ENCODE data around the gene KHDC1.
"Not testable (repeated sequence)": the region's sequence is repeated elsewhere in the genome, so short reads cannot be mapped to it uniquely, and the experiment has no call there.

KHDC1 gene

GRCh38 chr6:73258721-73259120 lies 4.3 kb downstream of the KHDC1 start:
- H3K27me3 ChIP-seq (ENCODE audit: low read depth, low read length), result no peaks in the 10 kb centered on the region
- H3K79me2 ChIP-seq (ENCODE audit: low read length), result peaks cover 9% of the 10 kb centered on the region
- H3K4me3 ChIP-seq (ENCODE audit: low read length), result no peak overlapping the region
- TF ChIP-seq EZH2phosphoT487 (IDR thresholded peaks at IDR 0.05; ENCODE audit: low read depth) (no peak), CTCF (IDR thresholded peaks at IDR 0.05; ENCODE audit: low read depth, low read length) (no peak)
- H3K9ac ChIP-seq (ENCODE audit: low read length), result no peak overlapping the region
- peaks cover 9% of the 10 kb centered on the region for H3K4me1 ChIP-seq (ENCODE audit: low read length)
- H2AFZ ChIP-seq (ENCODE audit: low read depth, low read length), result no peak overlapping the region
- H3K4me2 ChIP-seq (ENCODE audit: low read length), result no peak overlapping the region
- H3K36me3 ChIP-seq (replicated peaks; ENCODE audit: low read depth, low read length), result no peaks in the 10 kb centered on the region
- no peak overlapping the region for H3K27ac ChIP-seq (ENCODE audit: low read length)
- no peaks in the 10 kb centered on the region for H3K9me3 ChIP-seq (ENCODE audit: insufficient read depth, low read length)
- H4K20me1 ChIP-seq (ENCODE audit: insufficient read depth, low read length), result no peaks in the 10 kb centered on the region

GRCh38 chr6:73254323-73254722 lies 8.7 kb downstream of the KHDC1 start:
- not testable (repeated sequence) for H3K79me2 ChIP-seq (ENCODE audit: low read length); H3K27ac ChIP-seq (ENCODE audit: low read length); H3K9ac ChIP-seq (ENCODE audit: low read length); H3K4me2 ChIP-seq (ENCODE audit: low read length); H3K4me3 ChIP-seq (ENCODE audit: low read length); H3K36me3 ChIP-seq (replicated peaks; ENCODE audit: low read depth, low read length); H4K20me1 ChIP-seq (ENCODE audit: insufficient read depth, low read length); H3K27me3 ChIP-seq (ENCODE audit: low read depth, low read length); H2AFZ ChIP-seq (ENCODE audit: low read depth, low read length); H3K4me1 ChIP-seq (ENCODE audit: low read length); H3K9me3 ChIP-seq (ENCODE audit: insufficient read depth, low read length)

- Histone ChIP-seq H3K27ac (ENCODE audit: low read length) (no peak overlapping the region), H3K4me3 (ENCODE audit: low read length) (no peak overlapping the region), H3K27me3 (ENCODE audit: low read depth, low read length) (no peaks in the 10 kb centered on the region), H3K79me2 (ENCODE audit: low read length) (no peaks in the 10 kb centered on the region), H3K9me3 (ENCODE audit: insufficient read depth, low read length) (no peaks in the 10 kb centered on the region), H2AFZ (ENCODE audit: low read depth, low read length) (no peak overlapping the region), H4K20me1 (ENCODE audit: insufficient read depth, low read length) (no peaks in the 10 kb centered on the region), H3K4me1 (ENCODE audit: low read length) (no peaks in the 10 kb centered on the region), H3K36me3 (replicated peaks; ENCODE audit: low read depth, low read length) (no peaks in the 10 kb centered on the region), H3K9ac (ENCODE audit: low read length) (no peak overlapping the region), H3K4me2 (ENCODE audit: low read length) (no peak overlapping the region)
- no peak for TF ChIP-seq CTCF (IDR thresholded peaks at IDR 0.05; ENCODE audit: low read depth, low read length)
- no peak for TF ChIP-seq EZH2phosphoT487 (IDR thresholded peaks at IDR 0.05; ENCODE audit: low read depth)
These were observed 10.3 kb downstream of the KHDC1 start for GRCh38 chr6:73252703-73253102.

GRCh38 chr6:73250016-73250415 lies 13.0 kb downstream of the KHDC1 start:
- Histone ChIP-seq H3K27me3 (ENCODE audit: low read depth, low read length) (peaks cover 8% of the 10 kb centered on the region; the same call in 1 of the 2 replicates), H4K20me1 (ENCODE audit: insufficient read depth, low read length) (no peaks in the 10 kb centered on the region), H3K27ac (ENCODE audit: low read length) (no peak overlapping the region), H3K4me1 (ENCODE audit: low read length) (no peaks in the 10 kb centered on the region), H3K4me3 (ENCODE audit: low read length) (no peak overlapping the region), H3K79me2 (ENCODE audit: low read length) (no peaks in the 10 kb centered on the region), H3K9me3 (ENCODE audit: insufficient read depth, low read length) (no peaks in the 10 kb centered on the region), H3K36me3 (replicated peaks; ENCODE audit: low read depth, low read length) (no peaks in the 10 kb centered on the region), H2AFZ (ENCODE audit: low read depth, low read length) (no peak overlapping the region), H3K9ac (ENCODE audit: low read length) (no peak overlapping the region), H3K4me2 (ENCODE audit: low read length) (no peak overlapping the region)
- TF ChIP-seq CTCF (IDR thresholded peaks at IDR 0.05; ENCODE audit: low read depth, low read length) (no peak), EZH2phosphoT487 (IDR thresholded peaks at IDR 0.05; ENCODE audit: low read depth) (no peak)
